HepG2 (cell line): ENCODE measurements around the gene RNF149. TPM values are rescaled to one million over a fixed set of nuclear protein-coding genes. Genes with fewer than 3 reads are reported as not detected.

Source experiments
- CREB1 ChIP-seq, 2 experiments: fragments of 450-650 bp in 1 of 2; IDR thresholded peaks; 2 replicates each; pipeline ENCODE4 v1.6.1; 2016 to 2017; ENCODE audit warnings: control low read depth in 1 of 2, mild to moderate bottlenecking in 1 of 2, missing compliant biosample characterization in 1 of 2, missing genetic modification characterization in 1 of 2
- DNMT1 ChIP-seq: sonication (generic); formaldehyde crosslinking; IDR thresholded peaks from 2 replicates; pipeline ENCODE4 v1.5.1; 2020; ENCODE audit warnings: mild to moderate bottlenecking, missing genetic modification reagents
- EEA1 ChIP-seq: sonication (generic); formaldehyde crosslinking; IDR thresholded peaks from 2 replicates; pipeline ENCODE4 v1.5.1; 2020; ENCODE audit warnings: mild to moderate bottlenecking, missing genetic modification reagents, borderline replicate concordance
- IKZF5 ChIP-seq: IDR thresholded peaks from 2 replicates; pipeline ENCODE4 v1.6.1; 2018; ENCODE audit warnings: missing genetic modification reagents, mild to moderate bottlenecking, missing compliant biosample characterization
- ISL2 ChIP-seq: sonication (generic); formaldehyde crosslinking; IDR thresholded peaks from 2 replicates; pipeline ENCODE4 v1.5.0; 2020; ENCODE audit warnings: missing genetic modification reagents
- MTF2 ChIP-seq: sonication (generic); formaldehyde crosslinking; IDR thresholded peaks from 2 replicates; pipeline ENCODE4 v1.5.0; 2020; ENCODE audit warnings: missing genetic modification reagents, borderline replicate concordance
- NR2C2 ChIP-seq: sonication (generic); formaldehyde crosslinking; IDR thresholded peaks from 2 replicates; pipeline ENCODE4 v1.4.0; 2020; ENCODE audit warnings: missing genetic modification reagents, mild to moderate bottlenecking, moderate library complexity, borderline replicate concordance
- POLR2AphosphoS5 ChIP-seq: IDR thresholded peaks from 2 replicates; pipeline ENCODE4 v1.6.1; 2012; ENCODE audit warnings: low read depth, low read length
- RBM39 ChIP-seq: fragments of 200-400 bp; formaldehyde crosslinking; IDR thresholded peaks from one replicate; pipeline ENCODE4 v1.6.1; 2018; ENCODE audit warnings: antibody characterized with exemption, mild to moderate bottlenecking, low read depth, low read length; ENCODE audit not compliant: poor library complexity, severe bottlenecking
- ZBTB38 ChIP-seq: sonication (generic); formaldehyde crosslinking; IDR thresholded peaks from 2 replicates; pipeline ENCODE4 v1.5.1; 2020; ENCODE audit warnings: mild to moderate bottlenecking, missing genetic modification reagents
- ZC3H4 ChIP-seq: sonication (generic); formaldehyde crosslinking; IDR thresholded peaks from 2 replicates; pipeline ENCODE4 v1.4.0; 2020; ENCODE audit warnings: missing genetic modification reagents, borderline replicate concordance
- ZHX2 ChIP-seq, 2 experiments: sonication (generic) in 1 of 2; formaldehyde crosslinking in 1 of 2; IDR thresholded peaks; 2 replicates each; pipeline versions ENCODE4 v1.6.1 to v1.9.0; 2014 to 2022; ENCODE audit warnings: antibody characterized with exemption in 1 of 2, borderline replicate concordance in 1 of 2, inconsistent platforms in 1 of 2, low read depth in 1 of 2, missing genetic modification reagents in 1 of 2
- ZNF281 ChIP-seq: sonication (generic); formaldehyde crosslinking; IDR thresholded peaks from 2 replicates; pipeline ENCODE4 v1.4.0; 2020; ENCODE audit warnings: missing genetic modification reagents, borderline replicate concordance
- ZNF704 ChIP-seq: sonication (generic); formaldehyde crosslinking; IDR thresholded peaks from 2 replicates; pipeline ENCODE4 v1.8.1; 2023; ENCODE audit warnings: mild to moderate bottlenecking, inconsistent platforms, moderate library complexity, missing genetic modification reagents, borderline replicate concordance
- ZNF891 ChIP-seq: sonication (generic); formaldehyde crosslinking; IDR thresholded peaks from 2 replicates; pipeline ENCODE4 v1.5.0; 2020; ENCODE audit warnings: mild to moderate bottlenecking, missing genetic modification reagents
- polyA plus RNA-seq, 8 experiments: library from polyadenylated mRNA; depleted of rRNA in 3 of 8; stranded (reverse) in 7 of 8; unstranded in 1 of 8; fragments of >200 nt; fragmentation: Illumina TruSeq in 4 of 8; extraction: Trizol in 4 of 8; gene quantifications; 2 replicates each; pipeline versions ENCODE4 v1.2.1 to v1.2.3, GENCODE V29; 2011 to 2016; ENCODE audit warnings: low read depth in 4 of 8, missing spikeins in 1 of 8, mixed read lengths in 1 of 8; ENCODE audit not compliant: insufficient read depth in 1 of 8
- total RNA-seq, 5 experiments: library from RNA; depleted of rRNA; stranded (reverse); fragments of >200 nt; fragmentation: Illumina TruSeq; extraction: Trizol; gene quantifications; 2 replicates each; pipeline ENCODE4 v1.2.3, GENCODE V29; 2016; ENCODE audit warnings: low read depth in 1 of 5

The RNF149 gene
- total and polyA plus RNA-seq, 2 of the 13 experiments (the other 11 are each of a cell fraction or from before 2014, with no cell fraction given), result 87.6 to 109 TPM

- TF ChIP-seq ZHX2 (IDR thresholded peaks at IDR 0.05; ENCODE audit: low read depth), result no peak
- TF ChIP-seq ZHX2 (CRISPR knock-in tag; IDR thresholded peaks at IDR 0.05; ENCODE audit: borderline replicate concordance), result 0 out of 2 replicates have a peak, but pooled peaks have one; percentile 86
- 0 out of 2 replicates have a peak, but pooled peaks have one; percentile 7 for TF ChIP-seq IKZF5 (CRISPR knock-in tag)
- peak; percentile 59; the same call in 1 of the 2 replicates for TF ChIP-seq ISL2 (CRISPR knock-in tag)
- no peak; the same call in 1 of the 2 replicates for TF ChIP-seq ZC3H4
- no peak for TF ChIP-seq POLR2AphosphoS5
- TF ChIP-seq ZBTB38 (CRISPR knock-in tag), result 0 out of 2 replicates have a peak, but pooled peaks have one; percentile 26
- no peak for TF ChIP-seq NR2C2 (CRISPR knock-in tag)
- no peak for TF ChIP-seq CREB1 (IDR thresholded peaks at IDR 0.05)
- TF ChIP-seq CREB1 (CRISPR knock-in tag; IDR thresholded peaks at IDR 0.05), result no peak
- no peak for TF ChIP-seq DNMT1
- no peak for TF ChIP-seq RBM39
- TF ChIP-seq EEA1 (CRISPR knock-in tag), result peak; percentile 83; the same call in 1 of the 2 replicates
- peak; percentile 66; the same call in 1 of the 2 replicates for TF ChIP-seq ZNF891
- TF ChIP-seq MTF2 (CRISPR knock-in tag), result 0 out of 2 replicates have a peak, but pooled peaks have one; percentile 81
- 0 out of 2 replicates have a peak, but pooled peaks have one; percentile 21 for TF ChIP-seq ZNF281 (CRISPR knock-in tag)
- TF ChIP-seq ZNF704 (CRISPR knock-in tag), result no peak
These were observed 55.3 kb downstream of the RNF149 start (continued) for GRCh38 chr2:101253013-101253702.
